Keratinocyte (primary cell): ENCODE results near the gene HGFAC. TPM values are rescaled to one million over a fixed set of nuclear protein-coding genes. Genes with fewer than 3 reads are reported as not detected.

Experiments used
- DNase-seq: peaks from one replicate; pipeline ENCODE4 v3.0.0-alpha.2; 2011; ENCODE audit warnings: low read depth, missing footprints, low spot score
- FAIRE-seq: peaks from 2 replicates; lab custom pipeline; 2011; peaks lifted over from hg19 to GRCh38; lab: Jason Lieb, UNC
- H2AFZ ChIP-seq: 2 replicates; pipeline ENCODE4 v1.6.0; 2012; ENCODE audit warnings: low read length, control low read depth, inconsistent platforms; ENCODE audit not compliant: control insufficient read depth
- H3K27ac ChIP-seq: 2 replicates; pipeline ENCODE4 v1.5.1; 2011; ENCODE audit warnings: low read length; ENCODE audit not compliant: control insufficient read depth, insufficient read depth
- H3K27me3 ChIP-seq: 3 replicates; pipeline ENCODE4 v1.6.0; 2011; ENCODE audit warnings: low read length; ENCODE audit not compliant: control insufficient read depth, insufficient read depth; ENCODE audit errors: extremely low read depth
- H3K36me3 ChIP-seq, 2 experiments: 2 replicates in 1 of 2; 3 replicates in 1 of 2; pipeline ENCODE4 v1.5.1; 2011; ENCODE audit warnings: low read length in 2 of 2, mild to moderate bottlenecking in 1 of 2; ENCODE audit not compliant: control insufficient read depth in 2 of 2, insufficient read depth in 2 of 2; ENCODE audit errors: extremely low read depth in 1 of 2
- H3K4me1 ChIP-seq: 3 replicates; pipeline ENCODE4 v1.5.1; 2011; ENCODE audit warnings: low read length; ENCODE audit not compliant: control insufficient read depth, insufficient read depth; ENCODE audit errors: extremely low read depth
- H3K4me2 ChIP-seq: 3 replicates; pipeline ENCODE4 v1.6.0; 2011; ENCODE audit warnings: low read depth, low read length; ENCODE audit not compliant: control insufficient read depth, insufficient read depth; ENCODE audit errors: extremely low read depth
- H3K4me3 ChIP-seq, 3 experiments: fragments of 200-600 bp in 1 of 3; sonication (generic) in 1 of 3; 2 replicates in 2 of 3; 3 replicates in 1 of 3; pipeline ENCODE4 v1.5.1; 2011 to 2016; ENCODE audit warnings: low read length in 3 of 3, mild to moderate bottlenecking in 3 of 3, control low read depth in 2 of 3, inconsistent platforms in 1 of 3, low read depth in 1 of 3, mixed read lengths in 1 of 3, mixed run types in 1 of 3, moderate library complexity in 1 of 3; ENCODE audit not compliant: control insufficient read depth in 2 of 3, insufficient read depth in 2 of 3; ENCODE audit errors: extremely low read depth in 1 of 3
- H3K79me2 ChIP-seq: 2 replicates; pipeline ENCODE4 v1.6.0; 2012; ENCODE audit warnings: low read length; ENCODE audit not compliant: control insufficient read depth, insufficient read depth
- H3K9ac ChIP-seq: 3 replicates; pipeline ENCODE4 v1.6.0; 2011; ENCODE audit warnings: low read length; ENCODE audit not compliant: control insufficient read depth, insufficient read depth; ENCODE audit errors: extremely low read depth
- H3K9me1 ChIP-seq: 3 replicates; pipeline ENCODE4 v1.6.0; 2011; ENCODE audit warnings: low read length; ENCODE audit not compliant: control insufficient read depth, insufficient read depth; ENCODE audit errors: extremely low read depth
- H3K9me3 ChIP-seq: 2 replicates; pipeline ENCODE4 v1.5.1; 2012; ENCODE audit warnings: low read depth, low read length; ENCODE audit not compliant: control insufficient read depth
- H4K20me1 ChIP-seq: 3 replicates; pipeline ENCODE4 v1.6.0; 2011; ENCODE audit warnings: low read length; ENCODE audit not compliant: control insufficient read depth, insufficient read depth; ENCODE audit errors: extremely low read depth
- CTCF ChIP-seq, 3 experiments: IDR thresholded peaks in 1 of 3; conservative IDR thresholded peaks in 1 of 3; optimal IDR thresholded peaks in 1 of 3; 2 replicates in 2 of 3; 3 replicates in 1 of 3; pipeline versions ENCODE3 to v1.5.1; 2011; ENCODE audit warnings: low read length in 3 of 3, mild to moderate bottlenecking in 3 of 3, moderate library complexity in 2 of 3, control low read depth in 1 of 3, inconsistent platforms in 1 of 3; ENCODE audit not compliant: insufficient read depth in 2 of 3; ENCODE audit errors: extremely low read depth in 1 of 3
- EZH2 ChIP-seq: IDR thresholded peaks from one replicate; pipeline ENCODE4 v1.6.1; 2012; ENCODE audit warnings: inconsistent platforms, mild to moderate bottlenecking, low read length, moderate library complexity
- dilution Hi-C: fragments of 300-500 bp; cut with MboI; formaldehyde crosslinking; loops from one replicate; pipeline ENCODE4 v1.7.0; 2020; ENCODE audit warnings: low sequenced_read_pairs; ENCODE audit not compliant: extremely low pct_ligation_motif_present
- polyA plus RNA-seq, 5 experiments: library from polyadenylated mRNA; depleted of rRNA in 3 of 5; stranded (reverse) in 3 of 5; stranded (forward) in 1 of 5; unstranded in 1 of 5; fragments of >200 nt; gene quantifications; 1 replicate in 1 of 5; 2 replicates in 3 of 5; 3 replicates in 1 of 5; pipeline versions ENCODE4 v1.2.1 to v1.2.3, GENCODE V29; 2011 to 2012; ENCODE audit warnings: missing spikeins in 2 of 5, low read depth in 1 of 5, low replicate concordance in 1 of 5

The HGFAC gene
- polyA plus RNA-seq, 1 donor (not counting 4 experiments of a cell fraction or from before 2014, with no cell fraction given): not detected

GRCh38 chr4:3414421-3415279 lies 27.1 kb upstream of the HGFAC start:
- no peaks in the 10 kb centered on the region for H3K27me3 ChIP-seq

GRCh38 chr4:3415471-3416141 lies 26.2 kb upstream of the HGFAC start:
- no peaks in the 10 kb centered on the region for H3K9me1 ChIP-seq
- H2AFZ ChIP-seq: no peak overlapping the region
- no peak overlapping the region for H3K9ac ChIP-seq
- H3K79me2 ChIP-seq: peaks cover 33% of the 10 kb centered on the region
- peaks cover 14 to 37% of the 10 kb centered on the region in 2 experiments for H3K36me3 ChIP-seq
- no peak for TF ChIP-seq EZH2
- no peak for TF ChIP-seq CTCF (optimal IDR thresholded peaks at IDR 0.05 in 1 of 3, IDR thresholded peaks at IDR 0.05 in 1 of 3, conservative IDR thresholded peaks at IDR 0.05 in 1 of 3; ENCODE audit: extremely low read depth in 1 of 3, insufficient read depth in 2 of 3, low read length in 3 of 3)
- H3K27me3 ChIP-seq: no peaks in the 10 kb centered on the region
- H3K4me2 ChIP-seq: no peak overlapping the region
- H3K4me1 ChIP-seq: no peaks in the 10 kb centered on the region
- no peak for FAIRE-seq
- no peak overlapping the region for H3K4me3 ChIP-seq
- dilution Hi-C loops: no loop called here
- no peak for DNase-seq
- no peak overlapping the region for H3K27ac ChIP-seq
- no peaks in the 10 kb centered on the region for H3K9me3 ChIP-seq
- H4K20me1 ChIP-seq: peaks cover 9% of the 10 kb centered on the region

More at GRCh38 chr4:3414421-3415279, 27.1 kb upstream of the HGFAC start:
- dilution Hi-C loops: no loop called here
- FAIRE-seq (no peak), DNase-seq (no peak)
- Histone ChIP-seq H3K79me2 (peaks cover 41% of the 10 kb centered on the region), H3K4me1 (peaks cover 8% of the 10 kb centered on the region), H3K9me3 (no peaks in the 10 kb centered on the region), H3K4me3 (no peak overlapping the region), H3K36me3 (peaks cover 14 to 31% of the 10 kb centered on the region in 2 experiments), H3K4me2 (no peak overlapping the region), H3K9ac (no peak overlapping the region), H3K27ac (no peak overlapping the region), H3K9me1 (no peaks in the 10 kb centered on the region), H2AFZ (no peak overlapping the region), H4K20me1 (peaks cover 12% of the 10 kb centered on the region)
- TF ChIP-seq EZH2 (no peak), CTCF (optimal IDR thresholded peaks at IDR 0.05 in 1 of 3, IDR thresholded peaks at IDR 0.05 in 1 of 3, conservative IDR thresholded peaks at IDR 0.05 in 1 of 3; ENCODE audit: extremely low read depth in 1 of 3, insufficient read depth in 2 of 3, low read length in 3 of 3) (no peak)
